Activated T-cell treated with anti-CD3 and anti-CD28 coated beads for 4 hours (primary cell): Measurements from ENCODE around the gene SMARCD3.
A peak's percentile ranks its signal among the peaks of the same experiment; 100 is the strongest.

Experiments
- DNase-seq: peaks from one replicate; pipeline ENCODE4 v3.0.0-alpha.2; 2020

The SMARCD3 gene

GRCh38 chr7:151248346-151249033, at the start of gene SMARCD3:
TSS of gene SMARCD3 (minus strand) at chr7:151248694. CDS start at chr7:151248562, 132 bp downstream.
- DNase-seq, result no peak

- DNase-seq, result no peak
Measured at GRCh38 chr7:151296202-151296992, 47.9 kb upstream of the SMARCD3 start.

GRCh38 chr7:151292850-151293249, 44.4 kb upstream of the SMARCD3 start:
- DNase-seq, result no peak

- DNase-seq, result no peak
Measured at GRCh38 chr7:151291206-151291605, 42.7 kb upstream of the SMARCD3 start.

GRCh38 chr7:151290355-151290760, 41.9 kb upstream of the SMARCD3 start:
- DNase-seq, result no peak

- no peak for DNase-seq
Measured at GRCh38 chr7:151289891-151290290, 41.4 kb upstream of the SMARCD3 start.

- DNase-seq, result no peak
Measured at GRCh38 chr7:151286148-151286547, 37.7 kb upstream of the SMARCD3 start.

GRCh38 chr7:151283302-151283701, 34.8 kb upstream of the SMARCD3 start:
- no peak for DNase-seq

- DNase-seq, result no peak
Measured at GRCh38 chr7:151282111-151282510, 33.6 kb upstream of the SMARCD3 start.

- no peak for DNase-seq
Measured at GRCh38 chr7:151281686-151282085, 33.2 kb upstream of the SMARCD3 start.

- DNase-seq, result no peak
Measured at GRCh38 chr7:151280388-151281019, 32.0 kb upstream of the SMARCD3 start.

- no peak for DNase-seq
Measured at GRCh38 chr7:151279868-151280267, 31.4 kb upstream of the SMARCD3 start.

- no peak for DNase-seq
Measured at GRCh38 chr7:151278949-151279348, 30.5 kb upstream of the SMARCD3 start.

- DNase-seq, result no peak
Measured at GRCh38 chr7:151277631-151278030, 29.1 kb upstream of the SMARCD3 start.

- peak; percentile 38 for DNase-seq
Measured at GRCh38 chr7:151276666-151277590, 28.4 kb upstream of the SMARCD3 start.

- no peak for DNase-seq
Measured at GRCh38 chr7:151275813-151276577, 27.5 kb upstream of the SMARCD3 start.

GRCh38 chr7:151274936-151275812, 26.7 kb upstream of the SMARCD3 start:
- no peak for DNase-seq

GRCh38 chr7:151274396-151274795, 25.9 kb upstream of the SMARCD3 start:
- DNase-seq, result no peak

GRCh38 chr7:151273651-151274390, 25.3 kb upstream of the SMARCD3 start:
- no peak for DNase-seq

GRCh38 chr7:151272877-151273276, 24.4 kb upstream of the SMARCD3 start:
- no peak for DNase-seq
